ENCODE measurements around the gene ZNF407. TPM values are rescaled to one million over a fixed set of nuclear protein-coding genes. Genes with fewer than 3 reads are reported as not detected.

Gene ZNF407, protein sequence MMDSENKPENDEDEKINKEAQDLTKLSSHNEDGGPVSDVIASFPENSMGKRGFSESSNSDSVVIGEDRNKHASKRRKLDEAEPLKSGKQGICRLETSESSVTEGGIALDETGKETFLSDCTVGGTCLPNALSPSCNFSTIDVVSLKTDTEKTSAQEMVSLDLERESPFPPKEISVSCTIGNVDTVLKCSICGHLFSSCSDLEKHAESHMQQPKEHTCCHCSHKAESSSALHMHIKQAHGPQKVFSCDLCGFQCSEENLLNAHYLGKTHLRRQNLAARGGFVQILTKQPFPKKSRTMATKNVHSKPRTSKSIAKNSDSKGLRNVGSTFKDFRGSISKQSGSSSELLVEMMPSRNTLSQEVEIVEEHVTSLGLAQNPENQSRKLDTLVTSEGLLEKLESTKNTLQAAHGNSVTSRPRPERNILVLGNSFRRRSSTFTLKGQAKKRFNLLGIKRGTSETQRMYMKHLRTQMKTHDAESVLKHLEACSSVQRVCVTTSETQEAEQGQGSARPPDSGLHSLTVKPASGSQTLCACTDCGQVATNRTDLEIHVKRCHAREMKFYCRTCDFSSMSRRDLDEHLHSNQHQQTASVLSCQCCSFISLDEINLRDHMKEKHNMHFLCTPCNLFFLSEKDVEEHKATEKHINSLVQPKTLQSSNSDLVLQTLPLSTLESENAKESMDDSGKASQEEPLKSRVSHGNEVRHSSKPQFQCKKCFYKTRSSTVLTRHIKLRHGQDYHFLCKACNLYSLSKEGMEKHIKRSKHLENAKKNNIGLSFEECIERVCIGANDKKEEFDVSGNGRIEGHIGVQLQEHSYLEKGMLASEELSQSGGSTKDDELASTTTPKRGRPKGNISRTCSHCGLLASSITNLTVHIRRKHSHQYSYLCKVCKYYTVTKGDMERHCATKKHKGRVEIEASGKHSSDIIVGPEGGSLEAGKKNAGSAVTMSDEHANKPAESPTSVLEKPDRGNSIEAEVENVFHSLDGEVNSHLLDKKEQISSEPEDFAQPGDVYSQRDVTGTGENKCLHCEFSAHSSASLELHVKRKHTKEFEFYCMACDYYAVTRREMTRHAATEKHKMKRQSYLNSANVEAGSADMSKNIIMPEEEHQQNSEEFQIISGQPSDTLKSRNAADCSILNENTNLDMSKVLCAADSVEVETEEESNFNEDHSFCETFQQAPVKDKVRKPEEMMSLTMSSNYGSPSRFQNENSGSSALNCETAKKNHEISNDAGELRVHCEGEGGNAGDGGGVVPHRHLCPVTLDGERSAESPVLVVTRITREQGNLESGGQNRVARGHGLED (N-terminal part only)
- 15.2 and 17.9 TPM in 2 replicates for total RNA-seq

DNA sequence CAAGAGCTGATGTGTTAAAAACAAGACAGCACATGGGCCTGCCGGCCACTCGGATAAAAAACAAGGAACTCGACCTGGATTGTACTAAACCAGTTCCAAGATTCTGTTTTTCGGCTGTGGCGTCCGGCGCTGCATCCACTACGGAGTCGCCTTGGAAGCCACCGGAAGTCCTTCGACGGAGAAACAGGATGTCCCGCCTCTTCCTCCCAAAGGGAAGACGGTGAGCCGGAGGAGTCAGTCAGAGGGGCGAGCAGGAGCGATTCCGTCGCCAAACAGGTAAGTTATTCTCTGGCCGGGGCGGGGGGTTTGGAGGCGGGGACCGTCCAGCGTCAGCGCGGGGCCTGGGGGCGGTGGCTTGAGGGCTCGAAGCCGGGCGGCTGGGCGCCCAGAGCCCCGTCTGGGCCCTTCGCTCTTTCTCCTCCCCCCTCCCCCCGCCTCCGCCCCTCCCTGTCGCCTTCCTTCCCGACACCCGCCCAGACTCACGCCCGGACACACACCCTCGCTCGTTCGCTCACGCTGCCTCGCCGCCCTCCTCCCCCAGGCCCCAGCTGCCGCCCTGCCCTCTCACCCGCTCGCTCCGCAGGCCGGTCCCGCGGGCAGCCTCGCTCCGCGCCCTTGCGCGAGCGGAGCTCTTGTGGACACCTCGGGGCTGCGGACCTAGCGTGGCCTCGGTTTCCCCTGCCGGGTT, at the start of gene ZNF407:
Gene ZNF407 (plus strand): TSS at position 209 of the 688 bp plus-strand sequence. CDS start 33,150 bp downstream, outside the sequence.

Other genes starting within 250 kb of the ZNF407 start
- not detected in 2 replicates for gene DIPK1C, start 140.6 kb upstream of the ZNF407 start, total RNA-seq
- gene CNDP2, start 101.5 kb upstream of the ZNF407 start, total RNA-seq = 55.8 and 68.5 TPM in 2 replicates
- gene CNDP1, start 63.4 kb upstream of the ZNF407 start, total RNA-seq = not detected in 2 replicates